Ramos (cell line): ENCODE measurements around the gene IQGAP3.

Experiments used
- in situ Hi-C: fragments of 300-500 bp; cut with MboI; formaldehyde crosslinking; loops from one replicate; pipeline ENCODE4 v1.14.3; 2022; ENCODE audit warnings: low sequenced_read_pairs; ENCODE audit not compliant: unreplicated experiment

Gene IQGAP3

DNA sequence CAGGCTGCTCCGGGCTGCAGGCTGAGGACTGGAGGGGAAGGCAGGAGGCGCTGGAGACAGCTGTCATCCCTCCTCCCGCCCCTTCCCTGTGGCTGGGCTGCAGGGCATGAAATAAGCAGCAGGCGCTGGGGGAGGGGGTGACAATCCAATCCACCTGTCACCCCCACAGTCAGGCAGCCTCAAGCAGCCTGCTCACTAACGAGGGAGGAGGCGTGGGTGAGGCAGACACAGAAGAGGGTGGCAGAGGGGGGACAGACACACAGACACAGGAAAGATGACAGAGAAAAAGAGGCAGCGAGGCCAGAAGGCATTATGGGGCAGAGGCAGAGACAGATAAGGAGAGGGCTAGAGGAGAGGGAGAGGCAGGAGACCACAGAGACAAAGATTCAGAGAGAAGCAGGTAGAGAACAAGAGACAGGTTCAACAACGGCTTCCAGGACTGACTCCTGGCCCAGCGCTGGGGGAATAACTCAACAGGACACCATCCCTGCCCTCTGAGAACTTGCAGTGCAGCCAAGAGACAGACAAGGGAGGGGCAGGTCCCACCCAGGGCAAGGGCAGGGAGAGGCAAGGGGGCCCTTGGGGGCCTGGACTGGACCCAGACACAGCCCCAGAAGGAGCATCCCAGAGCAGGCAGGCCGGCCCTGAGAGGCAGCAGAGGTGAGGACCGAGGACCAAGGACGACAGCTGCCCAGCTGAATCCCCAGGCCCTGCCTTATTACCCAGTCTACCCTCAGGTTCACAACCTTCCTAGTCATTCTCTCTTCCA, 83.0 kb downstream of the IQGAP3 start:
- in situ Hi-C loops: loop anchor here (25.0 kb wide), 1 partner anchor 1627 kb away; the partner anchor contains the start of gene KCNN3

DNA sequence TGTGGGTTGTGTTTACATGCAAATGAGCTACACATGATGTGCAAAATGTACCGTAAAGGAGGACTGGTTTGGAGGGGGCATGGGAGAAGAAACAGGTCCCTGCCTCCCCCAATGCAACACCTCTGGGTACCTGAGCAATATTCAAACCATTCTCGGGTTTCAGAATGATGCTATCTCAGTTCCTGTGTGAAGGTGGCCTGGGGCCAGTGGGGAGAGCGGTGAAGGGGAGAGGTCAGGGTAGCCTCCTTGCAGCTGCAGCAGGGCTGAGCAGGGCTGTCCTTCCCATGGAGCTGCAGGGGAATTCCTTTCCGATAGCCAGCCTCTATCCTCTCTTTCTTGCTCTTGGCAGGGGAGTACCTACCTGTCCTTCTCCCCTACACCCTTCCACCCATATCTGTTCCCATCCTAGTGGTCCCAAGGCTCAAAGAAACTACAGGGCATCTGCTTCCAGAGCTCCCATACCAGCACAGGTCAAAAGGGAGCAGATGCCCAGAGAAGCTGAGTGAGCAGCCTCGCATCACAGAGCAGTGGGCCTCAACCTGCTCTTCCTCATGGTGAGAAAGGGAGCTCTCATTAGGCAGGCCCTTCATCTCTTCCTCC, 83.7 kb downstream of the IQGAP3 start:
- in situ Hi-C loops: loop anchor here (25.0 kb wide), 1 partner anchor 1626 kb away; the partner anchor contains the start of gene KCNN3

DNA sequence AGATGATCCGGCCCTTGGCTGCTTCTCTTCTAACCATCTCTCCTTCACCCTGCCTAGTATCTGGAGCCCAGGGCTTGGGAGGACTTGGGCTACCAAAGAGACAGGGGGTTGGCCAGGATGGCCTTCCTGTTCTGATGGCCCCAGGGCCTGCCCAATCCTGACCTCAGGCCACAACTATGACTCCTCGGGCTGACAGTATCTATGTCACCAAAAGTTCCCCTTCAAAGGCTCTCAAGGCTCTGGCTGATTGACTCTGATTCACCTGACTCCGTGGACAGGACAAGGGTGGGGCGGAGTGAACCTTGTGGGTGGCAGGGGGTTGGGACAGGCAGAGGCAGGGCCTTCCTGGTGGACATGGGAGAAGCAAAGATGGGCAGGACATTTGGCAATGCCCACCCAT, 84.5 kb downstream of the IQGAP3 start:
- in situ Hi-C loops: loop anchor here (25.0 kb wide), 1 partner anchor 1626 kb away; the partner anchor contains the start of gene KCNN3

DNA sequence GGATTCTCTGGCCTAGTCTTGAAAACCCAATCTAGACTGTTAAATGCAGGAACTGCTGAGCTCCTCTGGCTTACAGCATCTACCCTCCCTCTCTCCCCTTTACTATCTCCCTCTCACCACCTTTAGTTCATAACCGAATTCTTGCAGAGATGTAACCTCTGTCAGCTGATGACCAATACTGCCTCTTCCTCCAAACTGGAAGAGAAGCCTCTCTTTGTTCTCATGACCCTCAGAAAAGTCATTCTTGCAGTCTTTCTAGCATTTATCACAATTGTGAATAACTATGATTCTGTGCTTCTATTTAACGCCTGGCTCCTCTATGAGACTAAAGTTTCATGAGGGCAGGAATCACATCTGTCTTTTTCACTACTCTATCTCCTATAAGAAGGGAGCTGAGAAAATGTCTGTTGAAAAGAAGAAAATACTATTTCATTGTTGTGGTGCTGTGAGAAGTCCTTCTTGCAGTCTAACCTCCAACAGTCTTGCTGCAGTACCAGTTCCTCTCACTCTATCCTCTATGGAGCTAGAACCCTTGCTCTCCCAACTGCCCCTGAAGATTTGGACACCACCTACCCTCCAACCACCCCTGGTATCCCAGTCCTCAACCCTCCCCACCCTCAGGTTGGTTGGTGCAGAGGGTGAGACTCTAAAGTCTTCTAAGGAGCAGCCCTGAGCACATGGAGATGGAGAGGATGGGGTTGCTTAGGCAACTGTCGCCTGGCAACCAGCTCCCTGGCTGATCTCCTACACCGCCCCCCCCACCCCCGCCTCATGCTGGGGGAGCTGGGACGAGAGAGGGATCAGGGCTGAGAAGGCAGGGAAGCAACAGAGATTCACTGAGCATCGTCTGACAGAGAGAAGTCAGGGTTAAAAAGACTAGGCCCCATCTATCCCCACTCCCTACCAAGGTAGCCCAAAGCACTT, 85.7 kb downstream of the IQGAP3 start:
- in situ Hi-C loops: loop anchor here (25.0 kb wide), 1 partner anchor 1624 kb away; the partner anchor contains the start of gene KCNN3

DNA sequence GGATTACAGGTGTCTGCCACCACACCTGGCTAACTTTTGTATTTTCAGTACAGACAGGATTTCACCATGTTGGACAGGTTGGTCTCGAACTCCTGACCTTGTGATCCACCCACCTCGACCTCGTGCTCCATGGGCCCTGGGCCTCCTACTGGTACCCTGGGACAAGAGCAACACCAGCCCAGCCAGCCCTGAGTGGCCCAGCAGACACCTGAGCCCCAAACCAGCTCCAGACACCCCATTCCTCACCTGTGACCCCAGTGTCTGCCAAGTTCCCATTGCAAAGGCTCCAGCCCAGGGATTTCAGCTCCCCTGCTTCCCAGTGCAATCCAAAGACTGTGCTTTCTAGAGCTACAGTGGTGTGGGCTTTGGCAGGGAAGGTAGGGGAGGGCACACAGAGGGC, 86.4 kb downstream of the IQGAP3 start:
- in situ Hi-C loops: loop anchor here (25.0 kb wide), 1 partner anchor 1624 kb away; the partner anchor contains the start of gene KCNN3

DNA sequence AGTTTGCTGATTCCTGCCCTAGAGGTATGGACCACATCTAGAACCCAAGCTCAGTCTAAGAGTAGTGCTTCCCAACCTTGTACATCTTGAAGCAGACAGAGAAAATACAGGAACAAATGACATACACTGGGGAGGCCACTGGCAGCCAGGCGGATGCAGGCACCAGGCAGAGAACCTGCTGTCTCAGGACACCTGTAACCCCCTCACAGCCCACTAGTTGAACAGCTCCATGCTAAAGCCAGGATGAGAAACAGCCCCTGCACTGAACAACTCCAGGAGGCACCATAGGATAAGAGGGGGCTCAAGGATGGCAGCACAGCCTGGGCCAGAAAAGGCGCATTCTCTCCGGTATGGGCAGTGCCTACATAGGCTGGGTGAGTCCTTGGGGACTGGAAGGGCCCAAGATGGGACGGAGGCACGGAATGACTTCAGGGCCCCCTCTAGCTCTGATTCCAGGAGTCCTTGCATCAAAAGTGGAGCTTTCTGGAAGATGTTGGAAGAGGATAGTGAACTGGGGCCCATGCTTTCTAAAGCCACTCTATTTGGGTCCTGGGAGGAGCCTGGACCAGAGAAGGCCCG, 87.8 kb downstream of the IQGAP3 start:
- in situ Hi-C loops: loop anchor here (25.0 kb wide), 1 partner anchor 1622 kb away; the partner anchor contains the start of gene KCNN3

DNA sequence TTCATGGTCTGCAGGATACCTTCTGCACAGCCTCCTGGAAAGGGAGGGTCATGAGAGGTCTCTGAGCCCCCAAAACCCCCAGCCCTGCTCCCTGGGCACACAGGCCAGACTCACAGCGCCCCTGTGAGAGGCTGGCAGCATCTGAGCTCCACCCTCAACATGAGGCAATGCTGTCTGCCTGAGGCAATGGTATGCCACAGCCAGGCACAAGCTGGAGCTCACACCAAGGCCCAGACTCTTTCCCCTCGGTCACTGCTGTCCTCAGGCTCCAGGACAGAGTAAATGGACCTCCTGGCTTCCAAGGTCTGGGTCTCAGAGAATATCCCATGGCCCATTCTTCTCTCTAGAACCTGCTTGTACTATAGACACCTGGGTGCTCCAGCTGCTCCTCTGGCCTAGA, 89.0 kb downstream of the IQGAP3 start:
- in situ Hi-C loops: loop anchor here (25.0 kb wide), 1 partner anchor 1621 kb away; the partner anchor contains the start of gene KCNN3

DNA sequence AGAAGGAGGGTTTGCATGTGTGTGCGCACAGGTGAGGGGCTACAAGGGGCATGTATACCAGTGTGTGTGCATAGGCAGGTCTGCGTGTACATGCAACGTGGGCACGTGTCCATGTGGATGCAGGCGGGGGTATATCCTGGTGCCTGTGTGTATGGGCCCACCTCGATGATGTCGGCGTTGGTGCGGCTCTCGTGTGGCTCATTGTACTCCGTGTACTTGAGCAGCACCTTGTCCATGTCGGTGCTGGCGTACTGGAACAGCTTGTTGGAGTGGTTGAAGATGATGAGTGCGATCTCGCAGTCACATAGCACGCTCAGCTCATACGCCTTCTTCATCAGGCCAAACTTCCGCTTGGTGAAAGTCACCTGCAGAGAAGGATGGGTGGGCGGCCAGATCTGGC, 90.1 kb downstream of the IQGAP3 start:
- in situ Hi-C loops: loop anchor here (25.0 kb wide), 1 partner anchor 1620 kb away; the partner anchor contains the start of gene KCNN3

DNA sequence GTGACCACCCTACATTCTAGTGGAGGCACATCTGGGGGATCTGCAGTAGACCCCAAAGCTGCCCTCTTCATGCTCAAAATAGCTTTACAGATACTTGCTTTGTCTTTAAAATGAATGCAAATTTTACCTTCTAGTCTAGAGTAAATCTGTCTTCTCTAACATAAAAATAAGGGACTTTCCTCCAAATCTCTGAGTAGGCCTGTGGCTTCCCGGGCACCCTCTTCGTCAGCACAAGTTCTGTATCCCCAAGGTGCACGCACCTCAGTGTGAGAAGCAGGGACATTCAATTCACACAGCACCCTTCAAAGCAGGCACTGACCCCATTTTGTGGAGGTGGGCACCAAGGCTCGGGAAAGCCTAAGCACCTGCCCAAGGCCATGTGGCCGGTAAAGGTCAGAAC, 90.8 kb downstream of the IQGAP3 start:
- in situ Hi-C loops: loop anchor here (25.0 kb wide), 1 partner anchor 1619 kb away; the partner anchor contains the start of gene KCNN3

DNA sequence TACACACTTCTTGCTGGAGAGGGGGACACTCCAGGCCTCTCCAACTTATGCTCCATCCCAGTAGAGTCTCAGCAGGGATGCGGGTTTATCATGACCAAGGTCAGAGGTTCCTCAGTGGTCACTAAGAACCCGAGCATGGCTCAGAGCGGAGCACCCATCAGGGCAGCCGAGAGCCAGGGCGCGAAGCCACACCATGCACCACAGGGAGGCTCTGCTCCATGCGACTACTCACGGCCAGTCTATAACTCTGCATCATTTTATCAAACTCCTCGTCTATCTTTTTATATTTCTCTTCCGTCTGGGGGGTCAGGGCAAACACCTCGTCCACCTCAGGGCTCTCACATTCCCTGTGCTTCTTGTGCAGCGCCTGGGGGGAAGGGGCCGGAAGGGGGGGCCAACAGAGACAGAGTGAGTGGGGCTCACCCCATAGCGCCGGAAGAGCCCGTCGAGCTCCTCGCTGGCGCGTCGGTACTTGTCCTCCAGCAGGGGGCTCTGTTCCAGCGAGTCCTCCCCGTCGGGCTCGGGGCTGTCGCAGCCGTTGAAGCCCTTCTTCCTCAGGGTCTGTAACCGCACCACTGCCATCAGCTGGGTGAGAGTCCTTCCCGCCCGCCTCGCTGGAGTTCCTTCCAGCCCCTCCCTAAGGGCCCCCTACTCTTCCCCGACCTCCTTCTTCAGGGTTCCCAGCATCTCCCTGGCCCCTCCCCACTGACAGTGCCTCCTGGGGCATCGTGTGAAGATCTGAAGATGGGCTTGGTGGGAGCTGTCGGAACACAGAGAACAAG, 91.8 kb downstream of the IQGAP3 start:
- in situ Hi-C loops: loop anchor here (25.0 kb wide), 1 partner anchor 1618 kb away; the partner anchor contains the start of gene KCNN3

DNA sequence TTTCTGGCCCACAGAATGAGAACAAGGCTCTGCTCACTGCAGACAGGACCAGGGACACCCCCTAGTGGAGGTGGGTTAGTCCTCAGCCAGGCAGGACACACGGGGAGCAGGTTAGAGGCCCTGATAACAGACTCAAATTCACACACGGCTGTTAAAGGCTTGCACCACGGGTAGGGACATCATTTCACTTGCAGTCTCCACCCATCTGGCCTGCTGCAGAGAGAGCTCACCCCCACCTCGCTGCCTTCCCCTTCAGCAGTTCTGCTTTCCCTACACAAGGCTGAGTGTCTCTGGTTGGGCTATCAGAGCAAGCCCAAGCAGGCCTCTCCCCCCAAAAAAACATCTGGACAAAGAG, 92.4 kb downstream of the IQGAP3 start:
- in situ Hi-C loops: loop anchor here (25.0 kb wide), 1 partner anchor 1618 kb away; the partner anchor contains the start of gene KCNN3

DNA sequence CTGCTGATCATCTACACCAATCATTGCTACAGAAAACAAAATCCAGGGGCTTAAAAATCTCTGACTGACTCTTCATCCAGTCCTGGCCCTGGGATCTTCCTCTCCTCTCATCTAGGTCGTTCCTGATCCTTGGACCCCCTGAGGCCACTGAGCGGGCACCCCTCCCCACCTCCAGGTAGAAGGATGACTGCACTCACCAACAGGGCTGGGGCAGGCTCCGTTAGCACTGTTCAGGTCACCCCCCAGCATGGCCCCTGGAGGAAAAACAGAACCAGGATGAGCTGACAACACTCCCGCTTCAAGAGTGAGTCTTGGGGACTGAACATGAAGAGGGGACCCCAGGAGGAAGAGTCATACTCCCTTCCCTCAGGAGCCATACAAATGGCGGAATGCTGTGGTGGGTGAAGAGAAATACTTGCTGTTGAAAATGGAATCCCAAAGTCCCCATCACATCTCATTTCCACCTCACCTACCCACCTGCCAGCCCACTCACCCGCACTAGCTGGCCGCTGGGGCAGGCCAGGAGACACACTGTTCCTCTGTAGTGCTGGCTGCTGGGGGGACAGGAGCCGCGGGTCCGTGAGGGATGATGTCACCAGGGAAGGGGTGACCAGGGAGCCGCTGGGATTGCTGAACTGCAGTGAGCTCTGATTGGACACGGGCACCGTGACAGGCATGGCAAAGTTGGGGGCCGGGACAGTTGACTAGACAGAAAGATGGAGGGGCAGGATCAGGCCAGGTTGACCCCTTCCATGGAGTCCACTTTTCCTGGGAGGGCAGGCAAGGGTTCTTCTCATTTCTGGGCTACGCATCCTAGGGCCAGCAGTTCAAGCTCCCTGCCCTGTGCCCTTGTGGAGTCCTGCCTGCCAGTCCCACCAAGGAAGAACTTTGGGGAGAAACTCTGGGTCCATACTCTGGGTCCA, 93.0 kb downstream of the IQGAP3 start:
- in situ Hi-C loops: loop anchor here (25.0 kb wide), 1 partner anchor 1617 kb away; the partner anchor contains the start of gene KCNN3

DNA sequence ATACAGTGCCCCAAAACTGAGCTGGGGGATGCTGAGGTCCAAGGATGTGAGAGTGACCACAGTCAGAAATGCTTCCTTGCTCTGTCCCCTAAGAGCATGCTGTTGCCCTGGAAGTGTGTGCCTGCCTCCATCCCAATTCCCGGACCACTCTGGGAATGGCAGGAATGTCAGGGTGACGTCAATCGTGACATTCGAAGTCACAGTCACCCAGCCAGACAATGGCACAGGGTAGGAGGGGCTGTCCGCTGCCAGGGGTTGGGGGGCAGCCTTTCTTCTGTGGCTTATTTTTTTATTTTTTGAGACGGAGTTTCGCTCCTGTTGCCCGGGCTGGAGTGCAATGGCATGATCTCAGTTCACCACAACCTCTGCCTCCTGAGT, 94.1 kb downstream of the IQGAP3 start:
- in situ Hi-C loops: loop anchor here (25.0 kb wide), 1 partner anchor 1616 kb away; the partner anchor contains the start of gene KCNN3

DNA sequence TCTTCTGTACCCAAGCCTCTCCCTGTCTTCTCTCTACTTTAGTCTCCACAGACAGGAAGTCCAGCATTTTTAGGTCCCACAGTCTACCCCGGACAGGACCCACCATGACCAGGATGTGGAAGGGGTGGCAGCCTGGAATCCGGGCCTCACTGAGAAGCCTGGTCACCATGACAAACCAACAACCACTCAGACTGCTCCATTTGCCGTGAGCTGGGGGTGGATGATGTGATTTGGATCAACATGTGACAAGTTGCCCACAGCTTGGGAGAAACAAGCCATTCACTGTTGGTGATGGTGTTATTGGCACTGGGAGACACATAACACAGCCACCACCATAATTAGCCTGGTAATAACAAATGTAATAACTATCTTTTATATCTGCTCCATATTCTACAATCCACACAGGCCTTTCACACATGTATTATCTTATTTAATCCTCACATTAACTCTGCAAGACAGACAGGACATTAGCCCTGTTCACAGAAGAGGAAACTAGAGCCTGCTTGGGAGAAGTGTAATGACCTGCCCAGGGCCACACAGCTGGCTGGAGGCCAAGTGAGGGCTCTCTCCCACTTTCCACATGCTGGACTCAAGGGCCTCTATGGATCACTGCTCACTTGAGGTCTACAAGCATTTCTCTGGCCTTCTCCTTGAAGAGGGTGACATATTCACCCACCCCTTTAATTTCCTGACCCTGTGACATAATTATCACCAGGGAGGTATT, 94.7 kb downstream of the IQGAP3 start:
- in situ Hi-C loops: loop anchor here (25.0 kb wide), 1 partner anchor 1615 kb away; the partner anchor contains the start of gene KCNN3

DNA sequence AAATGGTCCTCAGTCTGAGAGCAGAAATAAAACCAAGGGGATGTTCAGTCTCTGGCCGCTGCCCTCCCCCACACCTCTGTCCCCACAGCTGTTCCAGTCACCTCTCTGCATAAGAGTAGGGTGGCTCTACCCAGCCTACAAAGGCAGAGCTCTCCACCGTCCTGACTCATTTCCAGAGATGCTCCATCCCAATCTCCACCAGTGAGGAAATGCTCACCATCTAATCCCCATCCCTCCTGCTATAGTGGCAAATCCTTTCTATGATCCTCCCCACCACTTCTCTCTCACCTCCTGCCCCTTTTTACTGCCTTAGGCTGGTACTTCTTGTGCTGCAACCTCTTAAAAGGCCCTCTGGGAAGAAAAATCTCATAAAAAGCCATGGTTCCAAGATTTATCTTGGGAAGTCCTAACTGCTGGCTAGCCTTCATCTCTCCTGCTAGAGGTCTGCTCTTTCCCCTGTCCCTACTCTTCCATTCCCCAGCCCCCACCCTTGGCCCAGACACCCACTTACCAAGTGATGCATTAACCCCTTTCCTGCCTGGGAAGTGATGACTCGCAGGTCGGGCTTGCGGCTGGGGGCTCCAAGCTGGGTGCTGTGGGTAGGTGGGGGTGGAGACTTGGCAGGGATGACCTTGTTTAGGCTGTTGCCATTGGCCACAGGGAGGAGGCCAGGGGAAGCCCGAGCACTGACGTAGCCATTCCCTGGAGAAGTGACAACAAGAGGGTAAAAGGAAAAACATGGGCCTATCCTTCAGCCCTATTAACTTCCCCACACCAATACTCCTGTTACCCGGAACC, 95.7 kb downstream of the IQGAP3 start:
- in situ Hi-C loops: loop anchor here (25.0 kb wide), 1 partner anchor 1614 kb away; the partner anchor contains the start of gene KCNN3
